WTC11 (cell line): Measurements from ENCODE around the gene HYAL2.

Experiments
- ATF3 ChIP-seq: sonication (generic); formaldehyde crosslinking; conservative IDR thresholded peaks from 2 replicates; pipeline ENCODE4 v1.8.1; 2022; ENCODE audit warnings: mild to moderate bottlenecking, missing genetic modification reagents
- CTCF ChIP-seq: fragments of 200-600 bp; IDR thresholded peaks from 2 replicates; pipeline ENCODE4 v1.8.0; 2022; ENCODE audit warnings: antibody characterized with exemption
- E2F4 ChIP-seq: sonication (generic); formaldehyde crosslinking; IDR thresholded peaks from 2 replicates; pipeline ENCODE4 v1.8.1; 2022; ENCODE audit warnings: low read depth, mild to moderate bottlenecking, moderate library complexity, missing genetic modification reagents, borderline replicate concordance
- ESRRA ChIP-seq: sonication (generic); formaldehyde crosslinking; IDR thresholded peaks from 2 replicates; pipeline ENCODE4 v1.8.1; 2022; ENCODE audit warnings: mild to moderate bottlenecking, missing genetic modification reagents, borderline replicate concordance
- FOXJ3 ChIP-seq: sonication (generic); formaldehyde crosslinking; IDR thresholded peaks from 2 replicates; pipeline ENCODE4 v1.9.0; 2021; ENCODE audit warnings: missing genetic modification reagents, mild to moderate bottlenecking, borderline replicate concordance
- FOXK1 ChIP-seq: sonication (generic); formaldehyde crosslinking; IDR thresholded peaks from 2 replicates; pipeline ENCODE4 v1.8.0; 2022; ENCODE audit warnings: mild to moderate bottlenecking, moderate library complexity, missing genetic modification reagents
- IRF2 ChIP-seq: sonication (generic); formaldehyde crosslinking; IDR thresholded peaks from 2 replicates; pipeline ENCODE4 v1.8.0; 2022; ENCODE audit warnings: low read depth, missing genetic modification reagents, borderline replicate concordance
- NR2C2 ChIP-seq: sonication (generic); formaldehyde crosslinking; IDR thresholded peaks from 2 replicates; pipeline ENCODE4 v1.8.0; 2022; ENCODE audit warnings: mild to moderate bottlenecking, missing genetic modification reagents
- RELA ChIP-seq: sonication (generic); formaldehyde crosslinking; IDR thresholded peaks from 2 replicates; pipeline ENCODE4 v1.8.1; 2022; ENCODE audit warnings: missing genetic modification reagents, mild to moderate bottlenecking, borderline replicate concordance
- ZNF396 ChIP-seq: fragments of 250-450 bp; sonication (Bioruptor Pico); IDR thresholded peaks from 2 replicates; pipeline ENCODE4 v1.8.0; 2021; ENCODE audit warnings: mild to moderate bottlenecking, moderate library complexity, borderline replicate concordance
- ZNF425 ChIP-seq: fragments of 250-450 bp; sonication (Bioruptor Pico); conservative IDR thresholded peaks from 2 replicates; pipeline ENCODE4 v1.9.0; 2021; ENCODE audit warnings: mild to moderate bottlenecking
- ZSCAN18 ChIP-seq: fragments of 250-450 bp; sonication (Bioruptor Pico); IDR thresholded peaks from 2 replicates; pipeline ENCODE4 v2.1.2; 2022; ENCODE audit warnings: mild to moderate bottlenecking, moderate library complexity

GRCh38 chr3:50278880-50279224, 43.7 kb downstream of the HYAL2 start, which contains the start of gene LSMEM2:
- TF ChIP-seq E2F4 (CRISPR knock-in tag) = no peak
- TF ChIP-seq CTCF = no peak
- no peak for TF ChIP-seq IRF2 (CRISPR knock-in tag)
- TF ChIP-seq NR2C2 (CRISPR knock-in tag) = no peak
- no peak for TF ChIP-seq ATF3 (CRISPR knock-in tag)
- TF ChIP-seq ZNF425 (CRISPR knock-in tag) = no peak
- no peak for TF ChIP-seq FOXK1 (CRISPR knock-in tag)
- TF ChIP-seq ZNF396 (CRISPR knock-in tag) = no peak
- no peak for TF ChIP-seq RELA (CRISPR knock-in tag)
- TF ChIP-seq FOXJ3 (CRISPR knock-in tag) = no peak
- no peak for TF ChIP-seq ESRRA
- no peak for TF ChIP-seq ZSCAN18 (CRISPR knock-in tag)
